Lower leg skin (tissue), 3 donors: ENCODE data around the gene EPC2.

Experiments
- POLR2A ChIP-seq, 2 donors: fragments of 450-650 bp; IDR thresholded peaks; one replicate each; pipeline ENCODE4 v1.6.1; 2016 to 2017; ENCODE audit warnings: antibody characterized with exemption in 2 of 2, mild to moderate bottlenecking in 1 of 2, moderate library complexity in 1 of 2
- TF ChIP-seq, protein P1 (sequence below), 3 donors: fragments of 450-650 bp; IDR thresholded peaks; one replicate each; pipeline ENCODE4 v1.5.1; 2016; ENCODE audit warnings: antibody characterized with exemption in 3 of 3, mild to moderate bottlenecking in 3 of 3, moderate library complexity in 2 of 3

DNA sequence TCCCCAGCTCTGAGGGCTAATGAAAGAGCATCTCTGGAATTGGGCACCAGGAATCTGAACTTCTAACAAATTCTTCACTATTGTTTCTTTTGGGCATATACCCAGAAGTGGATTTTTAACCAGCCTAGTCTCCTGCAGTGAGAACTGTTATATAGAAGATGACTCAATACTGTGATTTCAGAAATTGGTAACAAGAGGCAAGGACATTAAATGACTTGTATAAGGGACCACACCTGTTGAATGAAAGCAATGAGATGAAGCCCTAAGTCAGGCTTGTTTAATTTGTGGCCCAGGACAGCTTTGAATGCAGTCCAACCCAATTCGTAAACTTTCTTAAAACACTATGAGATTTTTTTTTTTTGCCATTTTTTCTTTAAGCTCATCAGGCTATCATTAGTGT lies 57.9 kb downstream of the EPC2 start:
- TF ChIP-seq, protein P1, sequence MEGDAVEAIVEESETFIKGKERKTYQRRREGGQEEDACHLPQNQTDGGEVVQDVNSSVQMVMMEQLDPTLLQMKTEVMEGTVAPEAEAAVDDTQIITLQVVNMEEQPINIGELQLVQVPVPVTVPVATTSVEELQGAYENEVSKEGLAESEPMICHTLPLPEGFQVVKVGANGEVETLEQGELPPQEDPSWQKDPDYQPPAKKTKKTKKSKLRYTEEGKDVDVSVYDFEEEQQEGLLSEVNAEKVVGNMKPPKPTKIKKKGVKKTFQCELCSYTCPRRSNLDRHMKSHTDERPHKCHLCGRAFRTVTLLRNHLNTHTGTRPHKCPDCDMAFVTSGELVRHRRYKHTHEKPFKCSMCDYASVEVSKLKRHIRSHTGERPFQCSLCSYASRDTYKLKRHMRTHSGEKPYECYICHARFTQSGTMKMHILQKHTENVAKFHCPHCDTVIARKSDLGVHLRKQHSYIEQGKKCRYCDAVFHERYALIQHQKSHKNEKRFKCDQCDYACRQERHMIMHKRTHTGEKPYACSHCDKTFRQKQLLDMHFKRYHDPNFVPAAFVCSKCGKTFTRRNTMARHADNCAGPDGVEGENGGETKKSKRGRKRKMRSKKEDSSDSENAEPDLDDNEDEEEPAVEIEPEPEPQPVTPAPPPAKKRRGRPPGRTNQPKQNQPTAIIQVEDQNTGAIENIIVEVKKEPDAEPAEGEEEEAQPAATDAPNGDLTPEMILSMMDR (IDR thresholded peaks at IDR 0.05): no peak
- no peak for TF ChIP-seq POLR2A (IDR thresholded peaks at IDR 0.05)
